ENCODE results near the gene GHRL. TPM values are rescaled to one million over a fixed set of nuclear protein-coding genes. Genes with fewer than 3 reads are reported as not detected.

GHRL gene
- total RNA-seq, 6 experiments from 2014 or later: 0.32 to 0.43 TPM; not detected in 4

DNA sequence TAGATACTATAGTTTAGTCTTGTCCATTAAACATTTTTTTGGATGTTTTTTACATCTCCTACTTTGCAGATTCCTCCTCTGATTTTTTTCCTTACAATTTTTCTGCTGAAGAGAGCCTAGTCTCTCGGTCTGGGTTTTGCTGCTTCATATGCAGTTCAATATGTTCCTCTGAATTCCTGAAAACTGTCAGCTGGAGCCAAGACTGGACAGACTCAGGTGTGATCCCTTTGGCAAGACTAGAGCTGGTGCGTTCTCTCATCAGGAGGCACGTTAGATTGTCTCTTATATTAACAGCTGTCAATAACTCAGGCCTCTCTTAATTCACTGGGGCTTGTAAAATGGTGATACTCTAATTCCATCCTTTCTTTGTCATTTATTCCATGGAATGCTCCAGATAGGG is 13.4 kb upstream of the GHRL start:
- ATAC-seq (no peak), DNase-seq (no peak)
- Histone ChIP-seq H3K9me3 (no peaks in the 10 kb centered on the region), H3K4me1 (no peaks in the 10 kb centered on the region), H3K4me3 (no peak overlapping the region), H3K36me3 (peaks cover 5 to 91% (median 31%) of the 10 kb centered on the region in 4 donors), H3K27ac (no peak overlapping the region), H3K27me3 (no peaks in the 10 kb centered on the region)
- intact Hi-C loops (cut with DNase I): no loop called here
- 95% methylated on average over 3 of the region's 3 CpGs for WGBS (ENCODE audit: insufficient coverage, low coverage, low lambda C conversion rate, missing lambda C conversion rate)
- TF ChIP-seq, protein P1, sequence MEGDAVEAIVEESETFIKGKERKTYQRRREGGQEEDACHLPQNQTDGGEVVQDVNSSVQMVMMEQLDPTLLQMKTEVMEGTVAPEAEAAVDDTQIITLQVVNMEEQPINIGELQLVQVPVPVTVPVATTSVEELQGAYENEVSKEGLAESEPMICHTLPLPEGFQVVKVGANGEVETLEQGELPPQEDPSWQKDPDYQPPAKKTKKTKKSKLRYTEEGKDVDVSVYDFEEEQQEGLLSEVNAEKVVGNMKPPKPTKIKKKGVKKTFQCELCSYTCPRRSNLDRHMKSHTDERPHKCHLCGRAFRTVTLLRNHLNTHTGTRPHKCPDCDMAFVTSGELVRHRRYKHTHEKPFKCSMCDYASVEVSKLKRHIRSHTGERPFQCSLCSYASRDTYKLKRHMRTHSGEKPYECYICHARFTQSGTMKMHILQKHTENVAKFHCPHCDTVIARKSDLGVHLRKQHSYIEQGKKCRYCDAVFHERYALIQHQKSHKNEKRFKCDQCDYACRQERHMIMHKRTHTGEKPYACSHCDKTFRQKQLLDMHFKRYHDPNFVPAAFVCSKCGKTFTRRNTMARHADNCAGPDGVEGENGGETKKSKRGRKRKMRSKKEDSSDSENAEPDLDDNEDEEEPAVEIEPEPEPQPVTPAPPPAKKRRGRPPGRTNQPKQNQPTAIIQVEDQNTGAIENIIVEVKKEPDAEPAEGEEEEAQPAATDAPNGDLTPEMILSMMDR (IDR thresholded peaks at IDR 0.05): no peak
- TF ChIP-seq POLR2A (IDR thresholded peaks at IDR 0.05): no peak

GRCh38 chr3:10305331-10305902 is 12.7 kb upstream of the GHRL start:
- no peak overlapping the region for H3K4me3 ChIP-seq
- ATAC-seq (no peak), DNase-seq (no peak)
- intact Hi-C loops (cut with DNase I): no loop called here
- TF ChIP-seq POLR2A (IDR thresholded peaks at IDR 0.05): no peak
- TF ChIP-seq, protein P1 (IDR thresholded peaks at IDR 0.05): no peak
- H3K27me3 ChIP-seq: no peaks in the 10 kb centered on the region
- H3K9me3 ChIP-seq: no peaks in the 10 kb centered on the region
- H3K27ac ChIP-seq: no peak overlapping the region
- peaks cover 5 to 91% (median 30%) of the 10 kb centered on the region in 4 donors for H3K36me3 ChIP-seq
- H3K4me1 ChIP-seq: no peaks in the 10 kb centered on the region
- 87% methylated on average over 3 of the region's 4 CpGs for WGBS (ENCODE audit: insufficient coverage, low coverage, low lambda C conversion rate, missing lambda C conversion rate)

DNA sequence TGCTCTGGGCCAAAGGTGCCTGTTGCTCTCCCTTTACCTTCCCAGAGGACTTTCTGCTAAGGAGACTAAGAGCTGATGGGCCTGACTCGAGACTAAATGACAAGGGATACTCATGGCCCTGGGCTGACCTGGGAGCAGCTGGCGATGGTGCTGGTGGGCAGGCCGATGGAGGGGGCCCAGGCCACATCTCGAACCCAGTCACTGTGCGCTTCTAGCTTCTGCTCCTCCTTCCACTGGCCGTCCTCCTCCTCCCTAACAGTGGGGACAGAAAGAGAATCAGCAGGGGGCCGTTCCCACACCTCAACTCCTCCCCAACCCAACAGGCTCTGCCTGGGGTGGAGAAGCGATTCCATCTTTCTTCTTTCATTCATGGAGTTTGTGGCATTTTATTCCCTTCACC is 12.2 kb upstream of the GHRL start:
- peak in 1 of 4 donors; percentile 15 for ATAC-seq
- Histone ChIP-seq H3K27me3 (no peaks in the 10 kb centered on the region), H3K4me1 (no peaks in the 10 kb centered on the region), H3K4me3 (no peak overlapping the region), H3K9me3 (no peaks in the 10 kb centered on the region), H3K36me3 (peaks cover 8 to 91% (median 30%) of the 10 kb centered on the region in 4 donors), H3K27ac (no peak overlapping the region)
- no peak for DNase-seq
- intact Hi-C loops (cut with DNase I): no loop called here
- TF ChIP-seq, protein P1 (IDR thresholded peaks at IDR 0.05): no peak
- no peak for TF ChIP-seq POLR2A (IDR thresholded peaks at IDR 0.05)
- 79% methylated on average over 4 of the region's 8 CpGs for WGBS (ENCODE audit: insufficient coverage, low coverage, low lambda C conversion rate, missing lambda C conversion rate)

DNA sequence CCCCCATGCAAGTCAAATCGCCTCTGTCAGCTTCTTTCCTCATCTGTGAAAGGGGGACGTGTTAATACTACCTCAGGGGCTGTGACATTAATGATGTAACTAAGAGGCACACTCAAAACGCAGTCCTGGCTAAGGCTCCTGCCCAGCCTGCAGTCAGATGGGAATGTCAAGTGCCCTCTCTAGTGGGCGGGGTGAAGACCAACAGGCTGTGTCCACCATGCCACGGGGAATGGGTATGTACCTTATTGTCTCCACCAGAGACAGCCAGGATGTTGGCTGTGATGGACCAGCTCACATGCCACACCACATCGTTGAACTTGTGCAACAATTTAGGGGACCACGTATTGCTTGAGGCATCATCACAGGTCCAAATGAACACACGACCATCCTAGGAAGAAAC is 11.0 kb upstream of the GHRL start:
- no peaks in the 10 kb centered on the region for H3K9me3 ChIP-seq
- no peak overlapping the region for H3K27ac ChIP-seq
- ATAC-seq: peak in 1 of 4 donors; percentile 16
- 87% methylated on average over 4 of the region's 8 CpGs for WGBS (ENCODE audit: insufficient coverage, low coverage, low lambda C conversion rate, missing lambda C conversion rate)
- peaks cover 8 to 85% (median 30%) of the 10 kb centered on the region in 4 donors for H3K36me3 ChIP-seq
- H3K4me3 ChIP-seq: no peak overlapping the region
- intact Hi-C loops (cut with DNase I): no loop called here
- DNase-seq: no peak
- no peaks in the 10 kb centered on the region for H3K27me3 ChIP-seq
- no peaks in the 10 kb centered on the region for H3K4me1 ChIP-seq
- no peak for TF ChIP-seq POLR2A (IDR thresholded peaks at IDR 0.05)
- TF ChIP-seq, protein P1 (IDR thresholded peaks at IDR 0.05): no peak
